HepG2 (cell line): Measurements from ENCODE around the gene KLHL28. TPM values are rescaled to one million over a fixed set of nuclear protein-coding genes. Genes with fewer than 3 reads are reported as not detected.

Experiments used
- ATAC-seq: fragments of 200-7000 bp; cut with Tn5 transposase; 3 replicates; pipeline ENCODE4 v1.9.1; 2020; ENCODE audit warnings: mild to moderate bottlenecking, moderate library complexity
- BruUV-seq: library from RNA; stranded (reverse); fragments of 400-500 nt; replicated peaks from 2 replicates; lab custom pipeline; 2021; lab: Mats Ljungman, UMichigan
- CTCF ChIA-PET: fragments of 300-600 bp; formaldehyde crosslinking; extraction: SDS; loops from one replicate; lab custom pipeline; 2021; ENCODE audit warnings: low total read pairs, inconsistent platforms, low intra/inter-chr PET ratio; lab: Yijun Ruan, JAX
- POLR2A ChIA-PET: fragments of 350-600 bp; sonication (Branson Sonifier 250); formaldehyde crosslinking; loops from one replicate; lab custom pipeline; 2020; ENCODE audit warnings: antibody characterized with exemption, inconsistent platforms; lab: Yijun Ruan, JAX
- DNase-seq: peaks from one replicate; pipeline ENCODE4 v3.0.0-alpha.2; 2015; ENCODE audit warnings: low spot score
- FAIRE-seq: peaks from 3 replicates; lab custom pipeline; 2011; peaks lifted over from hg19 to GRCh38; lab: Jason Lieb, UNC
- H2AFZ ChIP-seq: one replicate; pipeline ENCODE4 v1.6.1; 2011; ENCODE audit warnings: low read length, inconsistent platforms
- H3K27ac ChIP-seq: fragments of 300-600 bp; 3 replicates; pipeline ENCODE4 v1.8.0; 2011; ENCODE audit warnings: mixed run types, mild to moderate bottlenecking, mixed read lengths, low read length, inconsistent platforms; ENCODE audit not compliant: insufficient read depth; ENCODE audit errors: extremely low read length
- H3K27me3 ChIP-seq, 2 experiments: fragments of 200-600 bp in 1 of 2; 2 replicates in 1 of 2; 3 replicates in 1 of 2; pipeline versions ENCODE4 v1.6.0 to v1.8.0; 2011; ENCODE audit warnings: low read length in 2 of 2, mild to moderate bottlenecking in 2 of 2, moderate library complexity in 2 of 2, inconsistent platforms in 1 of 2; ENCODE audit not compliant: insufficient read depth in 2 of 2, control insufficient read depth in 1 of 2
- H3K36me3 ChIP-seq, 2 experiments: fragments of 200-600 bp in 1 of 2; replicated peaks in 1 of 2; 2 replicates in 1 of 2; 3 replicates in 1 of 2; pipeline versions ENCODE4 v1.5.1 to v1.8.0; 2011; ENCODE audit warnings: low read length in 2 of 2, inconsistent platforms in 1 of 2; ENCODE audit not compliant: insufficient read depth in 2 of 2, control insufficient read depth in 1 of 2
- H3K4me1 ChIP-seq: 2 replicates; pipeline ENCODE4 v1.5.1; 2012; ENCODE audit warnings: low read length, inconsistent platforms; ENCODE audit not compliant: insufficient read depth
- H3K4me2 ChIP-seq: 2 replicates; pipeline ENCODE4 v1.6.0; 2011; ENCODE audit warnings: low read depth, low read length, inconsistent platforms
- H3K4me3 ChIP-seq, 3 experiments: fragments of 200-600 bp in 1 of 3; sonication (generic), shearing (Covaris generic) in 1 of 3; replicated peaks in 1 of 3; 2 replicates each; pipeline ENCODE4 v1.5.1; 2011 to 2016; ENCODE audit warnings: low read length in 3 of 3, inconsistent platforms in 2 of 3, low read depth in 2 of 3, mild to moderate bottlenecking in 2 of 3, control low read depth in 1 of 3, mixed read lengths in 1 of 3; ENCODE audit not compliant: insufficient read depth in 1 of 3
- H3K79me2 ChIP-seq: one replicate; pipeline ENCODE4 v1.6.1; 2011; ENCODE audit warnings: low read length, inconsistent platforms; ENCODE audit not compliant: insufficient read depth
- H3K9ac ChIP-seq: 2 replicates; pipeline ENCODE4 v1.6.0; 2011; ENCODE audit warnings: mild to moderate bottlenecking, low read depth, low read length, inconsistent platforms; ENCODE audit not compliant: insufficient read depth
- H3K9me3 ChIP-seq: 2 replicates; pipeline ENCODE4 v1.5.1; 2012; ENCODE audit warnings: mild to moderate bottlenecking, low read length
- H4K20me1 ChIP-seq: 2 replicates; pipeline ENCODE4 v1.6.0; 2011; ENCODE audit warnings: inconsistent platforms, mild to moderate bottlenecking, low read length, moderate library complexity; ENCODE audit not compliant: insufficient read depth
- CENPX ChIP-seq: sonication (generic); formaldehyde crosslinking; IDR thresholded peaks from 2 replicates; pipeline ENCODE4 v1.9.0; 2021; ENCODE audit warnings: mild to moderate bottlenecking, missing genetic modification reagents, moderate library complexity
- JUNB ChIP-seq: sonication (generic); formaldehyde crosslinking; IDR thresholded peaks from 2 replicates; pipeline ENCODE4 v1.8.0; 2022; ENCODE audit warnings: missing genetic modification reagents, mild to moderate bottlenecking, borderline replicate concordance
- MEIS1 ChIP-seq: sonication (generic); formaldehyde crosslinking; IDR thresholded peaks from 2 replicates; pipeline ENCODE4 v1.9.0; 2021; ENCODE audit warnings: mild to moderate bottlenecking, missing genetic modification reagents, moderate library complexity, borderline replicate concordance
- MLLT10 ChIP-seq: sonication (generic); formaldehyde crosslinking; IDR thresholded peaks from 2 replicates; pipeline ENCODE4 v1.4.0; 2020; ENCODE audit warnings: missing genetic modification reagents
- POLR2A ChIP-seq, 2 experiments: IDR thresholded peaks; 2 replicates each; pipeline ENCODE4 v1.6.1; 2011; ENCODE audit warnings: low read depth in 2 of 2, low read length in 2 of 2, mild to moderate bottlenecking in 1 of 2, moderate library complexity in 1 of 2; ENCODE audit not compliant: insufficient read depth in 1 of 2
- SALL2 ChIP-seq: sonication (generic); formaldehyde crosslinking; IDR thresholded peaks from 2 replicates; pipeline ENCODE4 v1.8.1; 2023; ENCODE audit warnings: mild to moderate bottlenecking, missing genetic modification reagents, inconsistent platforms
- SMARCE1 ChIP-seq: fragments of 450-650 bp; IDR thresholded peaks from 2 replicates; pipeline ENCODE4 v1.6.1; 2017; ENCODE audit warnings: borderline replicate concordance
- WIZ ChIP-seq: sonication (generic); formaldehyde crosslinking; IDR thresholded peaks from 2 replicates; pipeline ENCODE4 v1.5.1; 2020; ENCODE audit warnings: mild to moderate bottlenecking, missing genetic modification reagents
- YY1 ChIP-seq: IDR thresholded peaks from 2 replicates; pipeline ENCODE4 v1.6.1; 2011; ENCODE audit warnings: low read length, low read depth, moderate library complexity, mild to moderate bottlenecking; ENCODE audit not compliant: insufficient read depth, insufficient replicate concordance
- ZBTB20 ChIP-seq: sonication (generic); formaldehyde crosslinking; IDR thresholded peaks from 2 replicates; pipeline ENCODE4 v1.8.1; 2023; ENCODE audit warnings: missing genetic modification reagents, low read depth, mild to moderate bottlenecking, borderline replicate concordance
- ZNF274 ChIP-seq: sonication (generic); formaldehyde crosslinking; IDR thresholded peaks from 2 replicates; pipeline ENCODE4 v1.5.1; 2020; ENCODE audit warnings: mild to moderate bottlenecking, missing genetic modification reagents
- ZNF773 ChIP-seq: sonication (generic); formaldehyde crosslinking; IDR thresholded peaks from 2 replicates; pipeline ENCODE4 v1.4.0; 2020; ENCODE audit warnings: missing genetic modification reagents, borderline replicate concordance
- ZNF775 ChIP-seq: sonication (generic); formaldehyde crosslinking; IDR thresholded peaks from 2 replicates; pipeline ENCODE4 v1.4.0; 2020; ENCODE audit warnings: missing genetic modification reagents, mild to moderate bottlenecking, moderate library complexity, borderline replicate concordance
- WGBS: methylation state at CpG from one replicate; pipeline ENCODE4 v1.1.6; 2017; ENCODE audit warnings: low lambda C conversion rate; 5-methylcytosine and 5-hydroxymethylcytosine counted together
- in situ Hi-C: cut with HindIII; loops from 2 replicates; pipeline ENCODE4 v1.10.0; 2017; ENCODE audit warnings: low pct_unique_long_range_greater_than_20kb; ENCODE audit not compliant: extremely low pct_ligation_motif_present
- intact Hi-C: fragments of 100-400 bp; cut with micrococcal nuclease; formaldehyde crosslinking; loops from one replicate; pipeline ENCODE4 v1.10.0; 2022; ENCODE audit not compliant: unreplicated experiment
- polyA plus RNA-seq, 8 experiments: library from polyadenylated mRNA; depleted of rRNA in 3 of 8; stranded (reverse) in 7 of 8; unstranded in 1 of 8; fragments of >200 nt; fragmentation: Illumina TruSeq in 4 of 8; extraction: Trizol in 4 of 8; gene quantifications; 2 replicates each; pipeline versions ENCODE4 v1.2.1 to v1.2.3, GENCODE V29; 2011 to 2016; ENCODE audit warnings: low read depth in 4 of 8, missing spikeins in 1 of 8, mixed read lengths in 1 of 8; ENCODE audit not compliant: insufficient read depth in 1 of 8
- total RNA-seq, 5 experiments: library from RNA; depleted of rRNA; stranded (reverse); fragments of >200 nt; fragmentation: Illumina TruSeq; extraction: Trizol; gene quantifications; 2 replicates each; pipeline ENCODE4 v1.2.3, GENCODE V29; 2016; ENCODE audit warnings: low read depth in 1 of 5

The KLHL28 gene
- total and polyA plus RNA-seq, 2 of the 13 experiments (the other 11 are each of a cell fraction or from before 2014, with no cell fraction given), result 3.4 to 6.6 TPM

DNA sequence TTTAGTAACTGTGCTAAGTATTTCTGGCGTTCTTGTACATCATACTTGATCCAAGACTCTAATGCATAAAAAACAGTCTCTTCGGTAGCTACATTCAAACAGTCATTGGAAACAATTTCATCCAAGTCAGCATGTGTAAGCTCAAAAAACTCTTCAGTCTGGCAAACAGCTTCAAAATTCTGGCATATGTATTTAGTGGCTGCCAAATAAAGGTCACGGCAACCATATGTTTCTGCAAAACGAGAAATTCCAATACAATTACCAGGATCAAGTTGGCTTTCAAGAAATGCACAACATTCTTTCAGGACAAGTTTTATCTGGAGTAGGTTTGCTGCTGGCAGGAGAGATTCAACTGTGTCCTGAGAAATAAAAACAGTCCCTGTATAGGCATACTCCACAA, 16.5 kb downstream of the KLHL28 start:
- no peak overlapping the region for H2AFZ ChIP-seq
- H4K20me1 ChIP-seq, result no peaks in the 10 kb centered on the region
- H3K9me3 ChIP-seq, result no peaks in the 10 kb centered on the region
- in situ Hi-C loops (no loop called here), intact Hi-C loops (no loop called here)
- no peak for DNase-seq
- no peaks in the 10 kb centered on the region for H3K79me2 ChIP-seq
- no TSS peak for BruUV-seq
- H3K27me3 ChIP-seq, result no peaks in the 10 kb centered on the region
- H3K9ac ChIP-seq, result no peak overlapping the region
- no peak for ATAC-seq
- ChIA-PET POLR2A (no interaction called here), CTCF (no interaction called here)
- H3K27ac ChIP-seq, result no peak overlapping the region
- H3K4me1 ChIP-seq, result no peaks in the 10 kb centered on the region
- TF ChIP-seq MLLT10 (CRISPR knock-in tag), result no peak
- TF ChIP-seq ZNF274, result no peak
- TF ChIP-seq SMARCE1, result no peak
- no peak for TF ChIP-seq ZNF775
- no peak for TF ChIP-seq WIZ (CRISPR knock-in tag)
- TF ChIP-seq ZBTB20 (CRISPR knock-in tag), result no peak
- TF ChIP-seq POLR2A (IDR thresholded peaks at IDR 0.05; ENCODE audit: insufficient read depth in 1 of 2, low read depth in 2 of 2, low read length in 2 of 2), result no peak
- no peak for TF ChIP-seq ZNF773
- TF ChIP-seq SALL2, result no peak
- H3K4me3 ChIP-seq, result no peak overlapping the region
- no peak for FAIRE-seq
- 95% methylated on average over 4 of the region's 4 CpGs for WGBS
- no peak overlapping the region for H3K4me2 ChIP-seq
- peaks cover 0 to 14% of the 10 kb centered on the region in 2 experiments; a peak in 4 of 5 replicates for H3K36me3 ChIP-seq

DNA sequence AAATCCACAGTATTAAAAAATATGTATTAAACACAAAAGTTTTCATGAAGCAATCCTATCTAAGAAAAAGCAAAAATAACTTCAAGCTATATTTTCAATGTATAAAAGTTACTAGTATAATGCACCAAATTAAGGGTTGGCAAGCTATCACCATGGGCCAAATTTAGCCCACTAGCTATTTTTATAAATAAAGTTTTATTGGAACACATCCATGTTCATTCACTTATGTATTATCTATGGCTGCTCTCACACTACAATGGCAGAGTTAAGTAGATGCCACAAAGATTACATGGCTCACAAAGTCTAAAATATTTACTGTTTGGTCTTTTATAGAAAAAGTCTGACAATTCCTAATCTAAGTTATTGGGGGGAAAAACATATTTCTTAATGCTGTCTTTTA, 17.6 kb downstream of the KLHL28 start:
- no peak for ATAC-seq
- POLR2A ChIA-PET, result no interaction called here
- no peak overlapping the region for H3K9ac ChIP-seq

More for the DNA sequence above, 17.6 kb downstream of the KLHL28 start:
- Histone ChIP-seq H2AFZ (no peak overlapping the region), H4K20me1 (no peaks in the 10 kb centered on the region), H3K27me3 (no peaks in the 10 kb centered on the region), H3K4me2 (no peak overlapping the region), H3K79me2 (no peaks in the 10 kb centered on the region), H3K4me3 (no peak overlapping the region), H3K27ac (no peak overlapping the region), H3K9me3 (no peaks in the 10 kb centered on the region), H3K36me3 (peaks cover 0 to 14% of the 10 kb centered on the region in 2 experiments; a peak in 4 of 5 replicates), H3K4me1 (no peaks in the 10 kb centered on the region)
- TF ChIP-seq CENPX (no peak), YY1 (no peak), JUNB (no peak), MEIS1 (CRISPR knock-in tag) (no peak)
- BruUV-seq, result no TSS peak
- FAIRE-seq (no peak), DNase-seq (no peak)
- in situ Hi-C loops, result no loop called here
- CTCF ChIA-PET, result no interaction called here
- intact Hi-C loops, result no loop called here
